Nephron (organoid): ENCODE data around the gene TMEM271.

ENCODE experiments used
- H3K27ac Mint-ChIP-seq, 3 experiments: 2 replicates each; pipeline ENCODE4 v1.8.0; 2020; ENCODE audit warnings: mixed read lengths in 3 of 3, mild to moderate bottlenecking in 2 of 3, moderate library complexity in 1 of 3
- H3K27me3 Mint-ChIP-seq: 2 replicates; pipeline ENCODE4 v1.8.0; 2021; ENCODE audit warnings: low read depth, mild to moderate bottlenecking, moderate library complexity, mixed read lengths
- H3K36me3 Mint-ChIP-seq: 2 replicates; pipeline ENCODE4 v1.8.0; 2020; ENCODE audit warnings: low read depth, mixed read lengths
- H3K4me1 Mint-ChIP-seq: 2 replicates; pipeline ENCODE4 v1.8.0; 2020; ENCODE audit warnings: mixed read lengths
- H3K4me3 Mint-ChIP-seq, 3 experiments: 2 replicates each; pipeline ENCODE4 v1.8.0; 2020; ENCODE audit warnings: mild to moderate bottlenecking in 3 of 3, mixed read lengths in 3 of 3, moderate library complexity in 2 of 3
- H3K9me3 Mint-ChIP-seq: 2 replicates; pipeline ENCODE4 v1.8.0; 2020; ENCODE audit warnings: mixed read lengths
- CTCF ChIP-seq, 3 experiments: fragments of 200-600 bp; sonication (generic); IDR thresholded peaks; one replicate each; pipeline ENCODE4 v1.5.0; 2021; ENCODE audit warnings: antibody characterized with exemption in 3 of 3; ENCODE audit not compliant: unreplicated experiment in 3 of 3

The TMEM271 gene

GRCh38 chr4:617644-618641 lies 41.8 kb upstream of the TMEM271 start:
- no peak for TF ChIP-seq CTCF (IDR thresholded peaks at IDR 0.05; ENCODE audit: unreplicated experiment in 3 of 3)
- H3K9me3 Mint-ChIP-seq: no peaks in the 10 kb centered on the region
- H3K4me3 Mint-ChIP-seq: no peak overlapping the region
- no peak overlapping the region for H3K27ac Mint-ChIP-seq
- no peaks in the 10 kb centered on the region for H3K36me3 Mint-ChIP-seq
- peaks cover 28% of the 10 kb centered on the region for H3K27me3 Mint-ChIP-seq
- H3K4me1 Mint-ChIP-seq: no peaks in the 10 kb centered on the region

GRCh38 chr4:616911-617643 lies 41.0 kb upstream of the TMEM271 start:
- Mint-ChIP-seq H3K4me3 (no peak overlapping the region), H3K9me3 (no peaks in the 10 kb centered on the region), H3K27me3 (peaks cover 26% of the 10 kb centered on the region), H3K36me3 (no peaks in the 10 kb centered on the region), H3K4me1 (no peaks in the 10 kb centered on the region), H3K27ac (no peak overlapping the region)
- no peak for TF ChIP-seq CTCF (IDR thresholded peaks at IDR 0.05; ENCODE audit: unreplicated experiment in 3 of 3)

- no peak for TF ChIP-seq CTCF (IDR thresholded peaks at IDR 0.05; ENCODE audit: unreplicated experiment in 3 of 3)
- peaks cover 24% of the 10 kb centered on the region for H3K27me3 Mint-ChIP-seq
- no peaks in the 10 kb centered on the region for H3K9me3 Mint-ChIP-seq
- no peak overlapping the region for H3K4me3 Mint-ChIP-seq
- H3K4me1 Mint-ChIP-seq: no peaks in the 10 kb centered on the region
- no peak overlapping the region for H3K27ac Mint-ChIP-seq
- no peaks in the 10 kb centered on the region for H3K36me3 Mint-ChIP-seq
These were observed 40.0 kb upstream of the TMEM271 start for GRCh38 chr4:616091-616490.

- Mint-ChIP-seq H3K4me3 (no peak overlapping the region), H3K36me3 (no peaks in the 10 kb centered on the region), H3K27me3 (peaks cover 37% of the 10 kb centered on the region), H3K4me1 (peaks cover 15% of the 10 kb centered on the region), H3K9me3 (no peaks in the 10 kb centered on the region), H3K27ac (no peak overlapping the region)
- no peak for TF ChIP-seq CTCF (IDR thresholded peaks at IDR 0.05; ENCODE audit: unreplicated experiment in 3 of 3)
These were observed 37.0 kb upstream of the TMEM271 start for GRCh38 chr4:613126-613525.

GRCh38 chr4:612749-613125 lies 36.6 kb upstream of the TMEM271 start:
- Mint-ChIP-seq H3K9me3 (no peaks in the 10 kb centered on the region), H3K4me3 (no peak overlapping the region), H3K36me3 (no peaks in the 10 kb centered on the region), H3K27ac (no peak overlapping the region), H3K4me1 (peaks cover 15% of the 10 kb centered on the region), H3K27me3 (peaks cover 34% of the 10 kb centered on the region)
- TF ChIP-seq CTCF (IDR thresholded peaks at IDR 0.05; ENCODE audit: unreplicated experiment in 3 of 3): no peak
